Hematopoietic multipotent progenitor cell treated with erythropoietin and hydrocortisone succinate and interleukin-3 and kit ligand, for 6 days (in vitro differentiated cells): Measurements from ENCODE around the gene ELL2.

Experiments
- DNase-seq: peaks from one replicate; pipeline ENCODE4 v3.0.0-alpha.2; 2015

Gene ELL2

DNA sequence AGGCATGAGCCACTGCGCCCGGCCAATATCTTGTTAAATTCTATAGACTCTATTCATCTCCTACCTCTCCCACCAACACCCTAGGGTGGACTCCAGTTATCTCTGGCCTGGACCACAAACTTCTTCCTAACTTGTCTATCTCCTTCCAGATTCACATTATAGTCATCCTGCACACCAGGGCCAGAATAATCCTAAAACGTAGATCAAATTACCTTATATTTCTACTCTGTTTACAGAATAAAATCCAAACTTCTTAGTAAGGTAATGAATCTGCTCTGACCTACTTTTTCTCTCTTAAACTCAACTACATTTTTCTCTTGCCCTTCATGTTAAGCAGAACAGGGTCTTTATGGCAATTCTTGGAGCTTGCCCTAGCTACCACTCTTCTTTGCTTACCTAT, 6.9 kb downstream of the ELL2 start:
- DNase-seq = no peak

DNA sequence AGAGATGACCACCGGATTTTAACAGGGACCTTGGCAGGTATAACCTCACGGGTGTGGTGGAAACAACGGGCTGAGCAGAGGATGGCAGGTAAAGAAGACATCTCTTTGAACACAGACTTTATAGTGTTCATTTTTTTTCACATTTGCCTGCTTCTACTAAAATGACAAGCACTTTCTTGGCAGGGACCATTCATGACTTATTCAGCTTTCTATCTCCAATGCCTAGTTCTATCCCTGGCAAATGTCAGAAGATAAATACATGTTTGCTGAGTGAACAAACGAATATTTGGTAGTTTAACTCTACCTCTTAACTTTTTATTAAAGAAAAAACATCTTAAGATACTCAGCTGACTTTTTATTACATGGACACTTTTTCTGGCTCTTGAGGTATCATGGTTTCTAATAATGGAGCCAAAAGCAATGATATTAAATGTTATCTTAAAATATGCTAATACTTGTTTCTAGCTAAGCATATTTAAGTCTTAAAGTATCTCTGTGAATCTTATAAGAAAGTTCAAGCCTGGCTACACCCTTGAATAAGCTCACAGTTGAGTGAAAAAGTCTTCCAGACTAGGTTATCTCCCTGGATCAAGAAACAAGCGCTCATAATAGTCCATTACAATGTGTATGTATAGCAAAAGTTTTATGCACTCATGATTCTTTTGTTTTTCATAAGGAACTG, 8.5 kb downstream of the ELL2 start:
- no peak for DNase-seq

DNA sequence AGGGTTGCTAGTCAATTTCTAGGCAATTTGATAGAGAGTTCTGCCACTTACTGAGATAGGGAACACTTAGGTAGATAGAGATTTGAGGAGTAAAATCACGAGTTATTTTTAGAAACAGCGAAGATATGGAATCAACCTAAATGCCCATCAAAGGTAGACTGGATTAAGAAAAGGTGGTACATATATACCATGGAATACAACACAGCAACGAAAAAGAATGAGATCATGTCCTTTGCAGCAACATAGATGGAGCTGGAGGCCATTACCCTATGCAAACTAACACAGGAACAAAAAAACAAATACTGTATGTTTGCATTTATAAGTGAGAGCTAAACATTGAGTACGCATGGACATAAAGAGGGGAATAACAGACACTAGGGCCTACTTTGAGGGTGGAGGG, 9.7 kb downstream of the ELL2 start:
- DNase-seq = no peak

DNA sequence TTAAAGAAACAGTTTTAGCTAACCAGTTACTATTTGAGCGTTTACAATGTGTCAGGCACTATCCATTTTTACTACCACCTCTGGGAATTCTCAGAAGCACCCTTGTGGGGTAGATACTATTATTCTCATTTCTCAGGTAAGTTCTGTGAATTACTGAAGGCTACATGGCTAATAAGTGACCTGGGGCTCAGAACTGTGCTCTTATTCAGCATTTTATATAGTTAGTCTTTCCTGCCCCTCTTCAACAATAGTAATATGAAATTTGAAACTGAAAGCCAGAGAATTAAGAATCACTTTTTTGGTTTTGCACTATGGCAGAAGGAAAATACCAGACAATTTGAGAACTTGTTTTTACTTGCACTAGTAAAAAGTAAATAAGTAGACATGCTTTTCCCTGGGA, 11.8 kb downstream of the ELL2 start:
- no peak for DNase-seq

DNA sequence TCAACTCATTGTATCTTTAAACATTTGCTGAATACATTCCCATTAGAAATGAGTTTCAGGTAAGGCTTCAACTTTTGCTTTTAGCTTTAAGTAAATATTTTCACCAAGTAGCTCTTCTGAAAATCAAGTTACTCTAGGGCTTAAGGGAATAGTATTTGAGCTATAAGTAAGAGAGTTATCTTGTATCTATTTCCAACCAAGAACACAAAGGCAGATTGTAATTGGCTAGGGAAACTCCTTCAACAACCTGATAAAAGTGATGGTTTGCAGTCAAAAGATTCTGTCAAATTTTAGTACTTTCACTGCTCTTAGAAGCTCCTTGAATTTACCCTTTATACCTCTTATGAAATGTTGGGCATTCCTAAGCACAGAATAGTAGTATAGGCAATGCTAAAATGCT, 13.0 kb downstream of the ELL2 start:
- peak; percentile 52 for DNase-seq

DNA sequence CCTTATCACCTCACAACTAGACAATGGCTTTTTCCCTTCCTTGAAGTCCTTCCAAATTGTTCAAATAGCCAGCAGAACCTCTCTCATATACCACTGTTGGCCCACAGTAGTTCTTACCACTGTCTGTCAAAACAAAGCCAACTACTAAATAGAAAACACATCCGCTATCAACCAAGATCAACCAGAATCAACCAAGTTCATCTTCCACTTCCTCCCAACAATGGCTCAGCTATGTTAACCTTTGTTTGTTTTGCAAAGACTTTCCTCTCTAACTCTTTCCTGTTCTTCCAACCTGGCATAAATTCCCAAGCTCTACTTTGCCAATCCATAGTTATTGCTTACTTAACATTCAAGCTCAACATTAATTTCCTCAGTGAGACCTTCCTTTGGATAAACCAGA, 15.2 kb downstream of the ELL2 start:
- DNase-seq = no peak

DNA sequence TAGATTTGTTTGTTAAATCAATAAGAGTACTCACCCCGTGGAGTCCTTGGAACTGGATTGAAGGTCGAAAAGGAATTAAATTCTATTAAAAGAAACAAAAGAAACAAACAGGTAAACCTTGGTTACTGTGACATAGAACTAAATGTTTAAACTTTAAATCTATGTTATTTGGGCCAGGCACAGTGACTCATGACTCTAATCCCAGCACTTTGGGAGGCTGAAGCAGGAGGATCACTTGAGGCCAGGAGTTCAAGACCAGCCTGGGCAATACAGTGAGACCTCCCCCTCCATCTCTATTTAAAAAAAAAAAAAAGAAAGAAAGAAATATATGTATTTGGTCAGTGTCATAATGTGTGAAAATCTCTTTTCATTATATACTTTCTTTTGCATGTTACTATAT, 18.7 kb downstream of the ELL2 start:
- no peak for DNase-seq

DNA sequence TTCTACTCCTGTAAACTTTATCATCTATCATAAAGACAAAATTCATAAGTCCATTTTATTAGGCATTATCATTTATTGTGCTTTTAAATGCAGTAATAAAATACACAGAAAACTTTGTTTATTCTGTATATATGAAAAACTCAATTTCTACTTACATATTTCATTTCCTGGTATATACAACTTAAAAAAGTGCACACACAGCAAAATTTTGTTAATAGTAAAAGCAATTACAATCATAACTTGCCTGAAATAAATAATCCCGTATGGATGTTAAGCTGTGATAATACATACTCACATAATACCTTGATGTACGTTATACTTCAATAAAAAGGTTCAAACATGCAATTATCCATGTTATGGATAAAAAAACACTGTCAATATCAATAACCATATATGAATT, 19.2 kb downstream of the ELL2 start:
- DNase-seq = no peak

DNA sequence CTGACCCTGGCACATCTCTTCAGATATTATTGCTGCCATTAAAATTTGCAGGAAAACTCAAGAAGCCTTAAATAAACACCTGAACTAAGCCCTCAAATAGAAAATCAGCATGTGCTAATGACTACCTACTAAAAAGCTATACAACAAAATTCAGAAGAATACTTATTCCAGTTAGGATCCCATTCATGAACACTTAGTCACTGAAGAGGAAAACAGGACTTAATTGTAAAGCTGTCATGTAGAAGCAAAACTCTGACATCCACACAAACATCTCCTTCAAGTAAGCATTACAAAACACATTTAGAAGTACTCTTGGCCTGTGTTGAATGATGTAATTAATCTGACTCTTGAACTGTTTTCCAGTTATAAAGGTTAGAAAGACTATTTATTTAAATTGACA, 19.9 kb downstream of the ELL2 start:
- no peak for DNase-seq

DNA sequence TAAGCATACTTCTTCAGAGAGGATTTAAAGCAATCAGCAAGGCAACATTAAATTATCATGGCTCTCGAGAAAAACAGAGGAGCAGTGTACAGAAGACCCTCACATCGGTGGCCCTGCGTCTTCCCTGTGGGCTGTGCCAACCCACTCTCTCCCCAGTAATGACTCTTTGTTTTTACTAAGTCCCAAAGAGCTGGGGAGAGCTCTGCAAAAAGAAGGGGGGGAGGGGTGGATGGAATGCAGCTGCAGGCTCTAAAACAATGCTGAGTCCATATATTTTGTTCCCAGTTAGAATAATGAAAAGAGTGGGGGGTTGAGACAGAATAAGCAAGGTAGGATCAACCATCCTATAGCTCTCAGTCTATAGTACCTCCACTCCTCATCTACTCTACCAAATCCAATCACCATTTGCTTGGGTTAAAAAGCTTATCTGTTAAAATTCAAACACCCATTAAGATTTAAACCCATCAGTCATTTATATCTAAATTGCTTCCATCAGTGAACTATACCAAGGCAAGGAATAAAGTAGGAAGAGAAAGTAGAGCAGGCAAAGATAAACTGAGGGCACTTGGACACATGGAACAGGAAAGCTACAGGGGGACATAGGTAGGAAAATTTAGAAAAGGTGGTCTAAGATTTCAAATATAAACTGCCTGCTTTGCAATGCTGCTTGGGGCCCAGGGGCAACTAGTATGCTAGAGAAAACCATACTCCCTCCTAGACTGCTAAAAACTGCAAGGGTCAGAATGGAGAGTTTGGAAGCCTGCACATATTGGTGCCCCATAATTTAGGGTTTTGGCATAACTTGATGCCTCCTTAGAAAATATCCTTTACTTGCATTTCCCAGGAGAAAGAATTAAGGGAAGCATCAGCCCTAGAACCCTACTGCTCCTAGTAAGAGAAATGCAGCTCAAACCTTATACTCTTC, 20.6 kb downstream of the ELL2 start:
- no peak for DNase-seq

DNA sequence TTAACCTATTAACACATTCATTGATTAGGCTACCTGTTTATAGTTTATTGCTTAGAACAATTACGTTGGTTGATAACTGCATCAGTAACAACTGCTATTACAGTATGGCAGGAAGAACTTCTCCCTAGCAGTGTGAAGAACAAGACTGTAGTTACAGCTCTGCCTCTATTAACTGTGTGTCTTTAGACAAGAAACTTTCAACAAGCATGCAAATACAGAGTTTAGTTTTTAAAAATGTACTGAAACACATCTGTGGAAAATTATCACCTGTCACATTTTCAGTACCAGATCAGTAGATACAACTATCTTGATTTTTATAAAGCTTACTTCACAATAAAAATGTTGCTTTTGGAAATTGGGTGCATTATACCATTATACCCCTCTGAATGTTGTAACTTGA, 22.2 kb downstream of the ELL2 start:
- no peak for DNase-seq

DNA sequence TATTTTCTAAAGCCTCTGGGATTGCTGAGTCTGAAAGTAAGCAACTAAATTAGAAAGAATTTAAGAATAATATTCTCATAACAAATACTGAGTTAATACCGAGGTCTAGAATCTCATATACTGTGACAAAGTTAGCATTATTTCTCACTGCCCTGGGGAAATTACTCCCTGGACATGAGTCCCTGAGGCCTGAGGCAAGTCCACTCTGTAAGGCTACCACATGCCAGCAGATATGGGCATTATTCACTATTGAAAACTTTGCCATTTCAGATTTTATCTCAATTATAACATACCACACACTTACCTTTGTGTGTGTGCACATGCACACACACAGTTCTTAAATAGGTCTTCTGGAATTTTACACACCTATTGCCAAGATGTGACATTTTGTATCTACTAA, 22.9 kb downstream of the ELL2 start:
- DNase-seq = no peak

DNA sequence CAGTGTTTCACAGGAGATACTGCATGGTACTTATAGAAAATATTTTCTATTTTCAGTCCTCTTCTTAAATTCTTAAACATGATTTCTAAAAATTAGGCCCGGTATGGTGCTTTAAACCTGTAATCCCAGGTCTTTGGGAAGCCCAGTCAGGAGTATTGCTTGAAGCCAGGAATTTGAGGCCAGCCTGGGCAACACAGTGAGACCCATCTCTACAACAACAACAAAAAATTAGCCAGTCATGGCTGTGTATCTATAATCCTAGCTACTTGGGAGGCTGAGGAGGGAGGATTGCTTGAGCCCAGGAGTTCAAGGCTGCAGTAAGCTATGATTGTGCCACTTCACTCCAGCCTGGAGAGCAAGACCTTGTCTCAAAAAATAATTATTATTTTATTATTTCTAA, 23.3 kb downstream of the ELL2 start:
- DNase-seq = no peak

DNA sequence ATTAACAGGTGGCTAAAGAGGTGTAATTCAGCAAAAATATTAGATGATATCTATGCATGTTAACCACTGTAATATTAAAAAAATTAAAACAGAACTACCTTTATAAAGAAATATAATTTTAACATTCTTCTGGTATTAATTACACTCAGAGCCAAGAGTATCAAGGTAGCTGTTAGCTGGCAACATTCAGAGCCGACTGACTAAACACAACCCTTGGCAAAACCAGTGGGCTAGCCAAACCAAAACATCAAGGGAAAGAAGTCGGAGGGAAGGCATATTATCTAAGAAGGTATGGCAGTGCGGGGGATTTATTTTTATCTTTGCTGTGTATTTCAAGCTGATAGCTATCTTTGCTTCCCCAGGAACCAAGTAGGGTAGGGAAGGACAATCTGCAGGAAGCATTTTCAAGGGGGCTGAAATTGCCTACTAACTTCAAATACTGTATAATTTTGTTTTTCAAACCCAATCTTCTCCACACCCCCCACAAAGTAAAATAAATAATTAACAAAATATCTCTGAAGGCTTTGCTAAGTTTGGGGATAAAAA, 24.0 kb downstream of the ELL2 start:
- peak; percentile 28 for DNase-seq

DNA sequence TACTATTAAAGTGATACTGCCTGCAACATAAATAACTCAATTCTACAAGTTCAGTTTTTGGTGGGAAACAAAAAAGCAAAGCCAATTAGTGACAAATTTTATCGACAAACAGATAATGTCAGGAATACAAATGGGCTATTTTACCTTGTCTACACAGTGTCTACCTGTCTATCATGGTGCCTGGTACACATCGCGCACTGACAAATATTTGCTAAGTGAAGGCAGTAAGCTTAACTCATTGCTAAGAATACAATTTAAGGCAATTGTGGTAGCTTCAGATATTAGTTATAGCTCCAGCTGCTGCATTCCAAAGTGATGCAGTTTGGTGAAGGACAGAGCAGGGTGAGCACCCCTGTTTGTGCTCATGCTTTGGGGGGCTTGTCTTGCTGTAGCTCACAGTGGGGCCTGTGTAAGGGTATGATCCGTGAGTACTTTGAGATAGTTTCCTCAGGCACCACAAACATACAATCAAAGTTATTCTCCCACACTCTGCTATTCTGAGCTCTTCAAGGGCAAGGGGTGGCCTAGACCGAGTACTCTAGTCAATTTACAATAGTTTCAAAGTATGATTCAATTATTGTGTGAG, 24.7 kb downstream of the ELL2 start:
- no peak for DNase-seq

DNA sequence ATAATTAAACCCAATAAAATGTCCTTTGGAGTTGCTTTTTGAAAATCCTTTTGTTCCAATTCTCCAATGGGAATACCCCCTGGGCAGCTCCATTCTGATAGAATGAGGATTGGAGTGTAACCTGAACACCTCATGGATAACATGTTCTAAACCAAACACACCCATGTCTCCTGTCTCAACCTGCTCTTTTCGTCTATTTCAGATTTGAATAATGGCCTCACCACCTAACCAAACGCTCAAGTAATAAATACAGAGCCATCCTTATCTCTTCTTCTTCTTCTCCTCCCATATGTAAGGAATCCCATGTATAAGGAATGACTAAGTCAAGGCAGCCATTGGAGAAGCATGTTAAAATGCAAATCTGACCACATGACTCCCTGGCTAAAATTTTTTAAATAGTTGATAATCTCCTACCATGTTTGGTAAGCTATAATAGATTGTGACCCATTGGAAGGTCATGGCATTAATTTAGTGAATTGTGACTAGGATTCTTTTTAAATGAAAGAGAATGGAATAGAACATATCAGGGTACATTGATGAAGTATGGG, 26.0 kb downstream of the ELL2 start:
- DNase-seq = no peak

DNA sequence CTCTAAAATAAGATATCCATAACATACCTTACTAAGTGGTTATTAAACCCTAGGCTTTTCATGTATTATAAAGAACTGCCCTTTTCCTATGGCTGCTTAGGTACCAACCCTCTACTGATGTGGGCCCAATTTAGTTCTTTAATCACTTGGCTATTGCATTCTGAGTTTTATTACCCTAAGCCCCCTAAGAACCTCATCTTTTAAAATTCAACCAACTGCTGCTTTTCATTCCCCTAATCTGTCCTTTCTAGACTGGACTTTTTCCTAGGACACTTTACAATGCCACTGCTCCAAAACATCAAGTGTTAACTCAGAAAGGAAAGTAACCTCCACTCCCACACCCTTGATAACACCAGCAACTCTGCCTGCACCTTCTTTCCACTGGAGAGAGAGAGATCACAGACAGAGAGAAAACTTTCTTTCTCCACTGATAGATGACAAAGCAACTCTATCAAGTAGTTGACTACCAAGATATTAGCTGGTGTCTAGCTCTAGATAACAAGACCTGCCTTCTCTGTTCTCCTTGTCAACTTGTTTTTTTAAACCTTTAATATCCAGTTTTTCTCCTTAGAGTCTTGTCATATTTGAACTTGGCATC, 27.3 kb downstream of the ELL2 start:
- peak; percentile 94 for DNase-seq

DNA sequence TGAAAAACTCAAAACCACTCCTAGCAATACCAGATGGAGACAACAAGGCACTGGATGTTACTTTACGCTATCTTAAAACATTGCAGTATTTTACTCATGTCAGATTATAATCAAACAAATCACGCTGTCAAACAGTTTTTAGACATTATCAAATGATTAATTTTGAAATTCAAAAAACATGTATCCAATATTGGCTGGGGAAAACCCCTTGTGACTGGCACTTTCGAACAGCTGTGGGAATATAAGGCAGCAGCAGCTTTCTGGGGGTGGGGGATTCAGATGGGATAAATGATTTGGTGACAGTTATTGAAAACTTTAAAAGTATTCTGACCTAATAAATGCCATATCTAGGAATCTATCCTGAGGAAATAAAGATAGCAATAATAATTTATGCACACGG, 28.7 kb downstream of the ELL2 start:
- no peak for DNase-seq

DNA sequence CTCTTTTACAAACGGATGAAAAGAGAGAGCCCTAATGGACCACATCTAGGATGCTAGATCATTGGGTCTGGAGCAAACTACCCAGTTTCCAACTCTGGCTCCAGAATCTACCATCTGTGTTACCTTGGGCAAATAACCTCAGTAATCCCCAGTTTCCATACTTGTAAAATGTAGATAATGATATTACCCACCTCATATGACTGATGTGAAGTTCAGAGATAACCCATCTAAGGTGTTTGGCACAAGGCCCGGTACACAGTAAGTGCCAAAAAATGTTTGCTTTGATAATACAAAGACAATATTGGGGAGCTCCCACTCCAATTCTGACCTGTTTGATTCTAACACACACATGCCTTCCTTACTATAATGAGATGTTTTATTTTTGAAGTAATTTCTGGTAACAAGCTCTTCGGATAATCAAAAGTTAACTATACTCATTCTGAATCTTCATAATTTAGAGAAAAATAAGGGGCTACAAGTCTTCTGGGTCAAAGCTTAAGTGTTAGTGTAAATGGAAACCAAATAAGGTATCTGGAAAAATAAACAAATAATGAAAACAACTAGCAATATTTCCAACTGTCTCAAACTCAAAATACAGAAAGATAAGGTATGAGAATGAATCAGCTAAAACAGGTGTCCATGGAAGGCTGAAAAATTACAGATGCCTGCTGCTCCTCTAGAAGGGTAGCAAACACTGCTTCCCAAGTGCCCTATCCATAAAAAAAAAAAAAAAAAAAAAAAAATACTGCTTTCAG, 30.4 kb downstream of the ELL2 start:
- peak; percentile 62 for DNase-seq

DNA sequence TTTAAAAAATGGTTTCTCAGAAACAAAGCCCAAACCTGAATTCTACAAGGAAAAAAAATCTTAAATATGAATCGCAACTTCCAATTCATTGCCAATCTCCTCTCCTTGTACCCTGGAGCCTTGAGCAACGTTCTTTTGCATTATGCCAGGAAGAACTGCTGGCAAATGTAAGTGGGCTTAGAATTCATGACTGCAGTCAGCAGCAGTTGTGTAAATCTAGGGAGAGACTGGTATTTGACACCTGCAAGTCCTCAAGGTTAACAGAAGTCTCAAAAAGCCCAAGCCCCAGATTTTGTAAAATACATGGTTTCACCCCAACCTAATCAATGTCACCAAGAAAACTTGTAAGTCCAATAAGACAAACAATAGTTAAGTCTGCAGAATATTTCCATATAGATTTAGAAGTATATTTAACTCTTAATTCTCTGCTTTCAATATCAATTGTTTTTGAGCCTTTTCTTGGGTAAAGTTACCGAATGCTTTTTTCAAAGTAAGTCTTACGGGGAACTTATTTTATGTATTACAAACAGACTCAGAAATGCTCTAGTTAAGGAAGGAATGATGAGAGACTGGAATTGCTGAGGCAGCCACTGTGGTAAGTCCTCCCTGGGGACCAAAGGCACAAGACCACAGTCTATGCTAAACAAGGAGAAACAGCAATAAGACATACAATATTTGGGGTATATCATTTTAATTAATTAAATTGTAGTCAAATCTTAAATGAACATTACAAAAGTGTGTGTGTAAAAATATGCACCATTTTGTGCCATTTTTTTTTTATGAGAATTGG, 31.3 kb downstream of the ELL2 start:
- no peak for DNase-seq

DNA sequence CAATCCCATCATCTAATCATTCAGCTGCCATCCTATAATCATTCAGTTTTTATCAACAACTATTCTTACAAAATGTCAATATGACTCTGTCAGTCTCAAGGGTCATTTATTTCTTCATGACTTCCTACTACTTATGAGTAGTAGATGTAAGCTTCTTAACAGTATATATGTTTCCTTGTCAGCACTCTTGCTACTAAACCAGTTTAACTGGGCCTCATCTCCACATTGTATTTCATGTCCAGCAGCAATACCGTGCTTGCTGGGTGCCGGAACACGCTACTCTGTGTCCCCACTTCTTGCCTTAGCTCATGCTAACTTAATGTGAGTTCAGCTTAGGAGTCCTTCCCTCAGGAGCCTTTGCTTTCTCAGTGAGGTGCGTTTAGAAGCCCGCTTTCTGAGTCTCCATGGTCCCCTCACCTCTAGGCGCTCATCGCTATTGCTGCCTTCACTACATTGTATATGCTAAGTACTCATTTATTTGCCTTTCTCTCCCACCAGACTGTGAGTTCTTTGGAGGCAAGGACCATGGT, 32.9 kb downstream of the ELL2 start:
- DNase-seq = no peak
